ENCODE results near the gene FBRS. TPM values are rescaled to one million over a fixed set of nuclear protein-coding genes. Genes with fewer than 3 reads are reported as not detected.

Gene FBRS
- total RNA-seq, 4 donors from 2014 or later = 51.2 to 167 (median 72.2) TPM

DNA sequence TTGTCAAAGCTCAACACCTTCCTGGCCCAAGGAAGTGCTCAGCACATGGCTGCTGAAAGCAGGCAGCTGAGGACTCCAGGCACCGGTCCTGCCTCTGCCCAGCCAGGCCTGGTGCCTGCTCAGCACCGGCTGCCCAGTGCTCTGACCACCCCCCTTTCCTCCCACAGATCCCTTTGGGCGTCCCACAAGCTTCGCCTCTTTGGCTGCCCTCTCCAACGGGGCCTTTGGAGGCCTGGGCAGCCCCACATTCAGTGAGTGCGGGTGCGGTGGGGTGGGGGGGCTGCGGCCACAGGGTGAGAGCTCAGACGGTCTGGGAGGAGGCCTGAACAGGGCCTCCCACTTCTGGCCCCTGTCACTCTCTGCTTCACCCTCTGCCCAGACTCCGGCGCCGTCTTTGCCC is 10.2 kb downstream of the FBRS start:
- Histone ChIP-seq H3K36me3 (peaks cover 0 to 76% (median 0%) of the 10 kb centered on the region in 3 donors), H3K4me3 (no peak overlapping the region), H3K4me1 (peaks cover 0 to 7% (median 0%) of the 10 kb centered on the region in 4 donors), H3K27me3 (no peaks in the 10 kb centered on the region), H3K27ac (no peak overlapping the region), H3K9me3 (no peaks in the 10 kb centered on the region)
- TF ChIP-seq, protein P1, sequence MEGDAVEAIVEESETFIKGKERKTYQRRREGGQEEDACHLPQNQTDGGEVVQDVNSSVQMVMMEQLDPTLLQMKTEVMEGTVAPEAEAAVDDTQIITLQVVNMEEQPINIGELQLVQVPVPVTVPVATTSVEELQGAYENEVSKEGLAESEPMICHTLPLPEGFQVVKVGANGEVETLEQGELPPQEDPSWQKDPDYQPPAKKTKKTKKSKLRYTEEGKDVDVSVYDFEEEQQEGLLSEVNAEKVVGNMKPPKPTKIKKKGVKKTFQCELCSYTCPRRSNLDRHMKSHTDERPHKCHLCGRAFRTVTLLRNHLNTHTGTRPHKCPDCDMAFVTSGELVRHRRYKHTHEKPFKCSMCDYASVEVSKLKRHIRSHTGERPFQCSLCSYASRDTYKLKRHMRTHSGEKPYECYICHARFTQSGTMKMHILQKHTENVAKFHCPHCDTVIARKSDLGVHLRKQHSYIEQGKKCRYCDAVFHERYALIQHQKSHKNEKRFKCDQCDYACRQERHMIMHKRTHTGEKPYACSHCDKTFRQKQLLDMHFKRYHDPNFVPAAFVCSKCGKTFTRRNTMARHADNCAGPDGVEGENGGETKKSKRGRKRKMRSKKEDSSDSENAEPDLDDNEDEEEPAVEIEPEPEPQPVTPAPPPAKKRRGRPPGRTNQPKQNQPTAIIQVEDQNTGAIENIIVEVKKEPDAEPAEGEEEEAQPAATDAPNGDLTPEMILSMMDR (IDR thresholded peaks at IDR 0.05) = no peak
- TF ChIP-seq POLR2A (IDR thresholded peaks at IDR 0.05) = no peak
- no peak for DNase-seq

DNA sequence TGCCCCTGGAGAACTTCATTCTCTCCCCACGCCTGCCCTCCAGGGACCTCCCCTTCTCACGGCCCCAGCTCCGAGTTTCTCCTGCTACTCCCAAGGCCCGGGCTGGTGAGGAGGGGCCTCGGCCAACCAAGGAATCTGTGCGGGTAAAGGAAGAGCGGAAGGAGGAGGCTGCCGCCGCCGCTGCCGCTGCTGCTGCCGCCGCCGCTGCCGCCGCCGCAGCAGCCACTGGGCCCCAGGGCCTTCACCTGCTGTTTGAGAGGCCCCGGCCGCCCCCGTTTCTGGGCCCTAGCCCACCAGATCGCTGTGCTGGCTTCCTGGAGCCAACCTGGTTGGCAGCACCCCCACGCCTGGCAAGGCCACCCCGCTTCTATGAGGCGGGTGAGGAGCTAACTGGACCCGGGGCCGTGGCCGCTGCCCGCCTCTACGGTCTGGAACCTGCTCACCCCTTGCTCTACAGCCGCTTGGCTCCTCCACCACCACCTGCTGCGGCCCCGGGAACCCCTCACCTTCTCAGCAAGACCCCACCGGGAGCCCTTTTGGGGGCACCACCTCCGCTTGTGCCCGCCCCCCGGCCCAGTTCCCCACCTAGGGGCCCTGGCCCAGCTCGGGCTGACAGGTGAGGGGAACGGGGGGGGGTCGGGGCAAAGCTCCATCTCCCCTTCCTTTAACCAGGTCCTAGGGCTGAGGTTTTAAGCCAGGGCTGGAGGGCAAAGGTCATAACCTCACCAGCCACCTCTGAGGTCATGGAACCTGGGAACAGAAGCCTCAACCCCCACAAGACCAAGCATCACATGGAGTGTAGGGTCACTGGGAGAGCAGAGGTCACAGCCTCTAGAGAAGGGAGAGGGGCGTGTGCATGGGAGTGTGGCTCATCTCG is 11.0 kb downstream of the FBRS start:
- Histone ChIP-seq H3K36me3 (peaks cover 0 to 67% (median 0%) of the 10 kb centered on the region in 3 donors), H3K4me1 (no peaks in the 10 kb centered on the region)
- no peak for TF ChIP-seq POLR2A (IDR thresholded peaks at IDR 0.05)
- TF ChIP-seq, protein P1 (IDR thresholded peaks at IDR 0.05) = no peak

DNA sequence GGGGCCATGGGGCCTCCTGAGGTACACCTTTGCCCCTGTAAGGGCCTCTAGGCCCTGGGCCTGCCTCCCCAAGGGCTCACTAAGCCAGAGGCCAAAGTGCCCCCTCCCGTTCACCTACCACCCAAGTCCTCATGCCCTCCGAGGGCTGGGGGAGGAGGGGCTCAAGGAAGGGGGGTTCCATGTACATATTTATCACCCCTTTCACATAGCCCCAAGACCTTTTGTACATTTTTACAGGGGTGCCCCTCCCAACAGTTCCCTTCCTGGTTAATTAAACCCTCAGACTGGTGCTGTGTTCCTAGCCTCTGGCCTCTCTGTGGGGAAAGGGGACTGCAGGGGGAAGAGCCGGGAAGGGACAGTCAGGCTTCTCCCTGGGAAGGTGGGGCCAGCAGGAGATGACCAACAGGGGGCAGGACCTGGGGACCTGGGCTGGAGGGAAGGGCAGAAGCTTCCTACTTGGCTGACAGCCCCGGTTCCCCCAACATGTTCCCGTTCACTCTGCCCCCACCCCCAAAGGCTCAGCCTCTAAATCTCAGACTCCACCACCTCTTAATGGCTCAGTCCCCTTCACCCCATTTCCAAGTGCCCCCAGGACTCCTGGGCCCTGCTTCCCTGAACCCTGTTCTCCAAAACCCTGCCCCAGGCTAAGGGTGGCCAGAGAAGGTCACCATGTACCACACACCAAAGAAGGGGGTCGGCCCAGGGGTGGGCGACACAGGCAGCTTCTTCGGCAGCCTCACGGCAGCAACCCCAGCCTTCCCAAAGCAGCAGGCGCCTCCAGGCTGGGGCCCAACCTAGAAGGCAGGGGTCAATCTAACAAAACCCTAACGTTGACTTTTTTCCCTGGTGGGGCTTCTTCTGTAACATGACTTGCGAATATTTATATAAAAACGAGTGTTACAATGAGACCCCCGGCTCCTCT is 11.9 kb downstream of the FBRS start:
- Histone ChIP-seq H3K4me3 (no peak overlapping the region), H3K27ac (no peak overlapping the region), H3K27me3 (no peaks in the 10 kb centered on the region), H3K36me3 (peaks cover 0 to 58% (median 0%) of the 10 kb centered on the region in 3 donors), H3K4me1 (no peaks in the 10 kb centered on the region), H3K9me3 (no peaks in the 10 kb centered on the region)
- no peak for DNase-seq
- TF ChIP-seq, protein P1 (IDR thresholded peaks at IDR 0.05) = no peak
- TF ChIP-seq POLR2A (IDR thresholded peaks at IDR 0.05) = no peak

More for the DNA sequence above, 11.0 kb downstream of the FBRS start:
- no peaks in the 10 kb centered on the region for H3K9me3 ChIP-seq
- H3K27me3 ChIP-seq = no peaks in the 10 kb centered on the region
- DNase-seq = no peak
- no peak overlapping the region for H3K4me3 ChIP-seq
- no peak overlapping the region for H3K27ac ChIP-seq

DNA sequence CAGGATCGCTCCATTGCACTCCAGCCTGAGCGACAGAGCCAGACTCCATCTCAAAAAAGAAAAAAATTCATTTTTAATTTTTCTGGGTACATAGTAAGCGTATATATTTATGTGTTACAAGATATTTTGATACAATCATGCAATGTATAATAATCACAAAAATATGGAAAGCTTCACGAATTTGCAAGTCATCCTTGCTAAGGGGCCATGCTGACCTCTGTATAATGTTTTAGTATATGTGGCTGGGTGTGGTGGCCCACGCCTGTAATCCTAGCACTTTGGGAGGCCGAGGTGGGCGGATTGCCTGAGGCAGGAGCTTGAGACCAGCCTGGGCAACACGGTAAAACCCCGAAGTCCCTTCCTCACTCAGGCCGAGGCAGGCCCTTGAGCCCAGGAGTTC is 16.9 kb downstream of the FBRS start:
- no peak for DNase-seq
- no peak for TF ChIP-seq POLR2A (IDR thresholded peaks at IDR 0.05)
- TF ChIP-seq, protein P1 (IDR thresholded peaks at IDR 0.05) = no peak

DNA sequence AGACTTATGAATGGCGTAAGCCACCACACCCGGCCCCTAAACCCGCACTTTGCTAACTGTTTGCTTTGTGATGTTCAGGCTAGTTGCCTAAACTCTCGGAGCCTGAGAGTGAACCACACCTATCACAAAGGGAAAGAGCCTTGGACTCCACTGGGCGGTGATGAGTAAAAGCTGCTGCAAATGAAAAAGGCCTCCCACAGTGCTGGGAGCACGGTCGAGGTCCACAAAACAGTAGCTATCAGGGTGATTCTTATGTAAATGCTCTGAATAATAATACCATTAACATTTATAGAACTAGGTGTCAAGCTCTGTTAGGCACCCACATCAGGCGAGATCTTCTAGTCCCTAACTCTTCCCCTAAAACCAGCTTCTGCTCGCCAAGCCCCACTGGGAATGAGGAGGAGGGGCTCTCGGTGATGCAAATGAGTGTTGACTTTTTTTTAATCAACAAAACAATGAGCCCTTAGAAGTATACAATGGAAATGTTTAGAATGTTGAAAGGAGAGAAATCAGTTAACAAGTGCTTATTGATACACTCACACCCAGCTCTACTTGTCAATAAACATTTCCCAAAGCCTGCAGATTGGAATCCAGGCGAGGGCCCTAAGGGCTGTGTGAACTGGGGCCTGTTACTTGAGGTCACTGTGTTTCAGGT is 19.8 kb downstream of the FBRS start:
- no peak for TF ChIP-seq POLR2A (IDR thresholded peaks at IDR 0.05)
- TF ChIP-seq, protein P1 (IDR thresholded peaks at IDR 0.05) = no peak
- Histone ChIP-seq H3K4me1 (no peaks in the 10 kb centered on the region), H3K9me3 (no peaks in the 10 kb centered on the region)

More for the DNA sequence above, 16.9 kb downstream of the FBRS start:
- H3K36me3 ChIP-seq = peaks cover 0 to 8% (median 0%) of the 10 kb centered on the region in 3 donors
- no peaks in the 10 kb centered on the region for H3K9me3 ChIP-seq
- no peak overlapping the region for H3K4me3 ChIP-seq
- H3K27me3 ChIP-seq = no peaks in the 10 kb centered on the region
- no peak overlapping the region for H3K27ac ChIP-seq
- H3K4me1 ChIP-seq = no peaks in the 10 kb centered on the region

More for the DNA sequence above, 19.8 kb downstream of the FBRS start:
- Histone ChIP-seq H3K27ac (no peak overlapping the region), H3K4me3 (no peak overlapping the region), H3K36me3 (no peaks in the 10 kb centered on the region), H3K27me3 (no peaks in the 10 kb centered on the region)
- DNase-seq = no peak
